ENCODE data around the gene ABHD3.
"Not testable (repeated sequence)": the region's sequence is repeated elsewhere in the genome, so short reads cannot be mapped to it uniquely, and the experiment has no call there.

Gene ABHD3

DNA sequence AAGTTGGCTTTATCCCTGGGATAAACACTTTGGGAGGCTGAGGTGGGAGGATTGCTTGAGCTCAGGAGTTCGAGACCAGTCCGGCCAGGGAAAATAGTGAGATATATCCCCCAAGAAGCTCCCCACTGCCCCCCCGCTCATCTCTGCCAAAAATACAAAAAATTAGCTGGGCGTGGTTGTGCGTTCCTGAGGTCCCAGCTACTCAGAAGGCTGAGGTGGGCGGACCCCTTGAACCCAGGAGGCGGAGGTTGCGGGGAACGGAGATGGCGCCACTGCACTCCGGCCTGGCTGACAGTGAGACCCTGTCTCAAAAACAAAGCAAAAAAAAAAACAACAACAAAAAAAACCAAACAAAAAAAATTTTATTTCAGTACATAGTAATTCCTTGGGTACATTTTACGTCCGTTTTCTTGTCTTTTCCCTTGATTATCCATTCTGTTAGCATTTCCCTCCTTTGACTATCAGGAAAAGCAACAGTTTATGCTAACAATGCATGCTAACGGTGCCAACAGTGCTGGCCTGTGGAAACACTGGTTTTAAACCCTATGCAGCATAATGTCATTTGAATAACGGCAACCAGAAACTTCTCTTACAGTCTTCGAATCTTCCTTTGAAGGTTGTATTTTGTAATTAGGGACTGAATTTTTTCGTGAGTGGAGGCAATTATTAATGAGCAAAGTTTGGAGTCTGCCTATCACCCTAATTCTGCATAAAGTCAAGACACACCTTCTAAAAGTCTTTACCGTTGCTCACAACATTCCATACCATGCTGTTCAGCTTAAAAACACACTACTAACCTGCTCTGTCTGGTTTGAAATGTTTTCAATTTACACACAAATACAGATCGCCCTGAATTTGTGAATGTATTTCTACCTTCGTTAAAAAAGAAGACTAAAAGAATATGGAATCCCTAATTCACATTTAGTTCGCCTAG lies 35.3 kb upstream of the ABHD3 start:
- H3K4me1 ChIP-seq (ENCODE audit: insufficient read depth, low read length), result peaks cover 12% of the 10 kb centered on the region
- peak overlapping the region; percentile 57 for H3K27ac ChIP-seq (ENCODE audit: low read depth, low read length)
- H3K4me3 ChIP-seq (ENCODE audit: low read depth in 1 of 2, low read length in 2 of 2), result peak overlapping the region; percentile 33 to 91
- H3K36me3 ChIP-seq (ENCODE audit: insufficient read depth, low read length), result no peaks in the 10 kb centered on the region
- H3K9ac ChIP-seq (ENCODE audit: low read length), result peak overlapping the region; percentile 4
- H3K27me3 ChIP-seq (ENCODE audit: control insufficient read depth in 1 of 2, insufficient read depth in 2 of 2, low read length in 2 of 2), result no peaks in the 10 kb centered on the region
- no peaks in the 10 kb centered on the region for H3K9me3 ChIP-seq (ENCODE audit: low read length)

DNA sequence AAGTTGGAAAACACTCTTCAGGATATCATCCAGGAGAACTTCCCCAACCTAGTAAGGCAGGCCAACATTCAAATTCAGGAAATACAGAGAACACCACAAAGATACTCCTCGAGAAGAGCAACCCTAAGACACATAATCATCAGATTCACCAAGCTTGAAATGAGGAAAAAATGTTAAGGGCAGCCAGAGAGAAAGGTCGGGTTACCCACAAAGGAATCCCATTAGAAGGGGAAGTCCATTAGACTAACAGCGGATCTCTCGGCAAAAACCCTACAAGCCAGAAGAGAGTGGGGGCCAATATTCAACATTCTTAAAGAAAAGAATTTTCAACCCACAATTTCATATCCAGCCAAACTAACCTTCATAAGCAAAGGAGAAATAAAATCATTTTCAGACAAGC lies 32.4 kb upstream of the ABHD3 start:
- not testable (repeated sequence) for H3K9ac ChIP-seq (ENCODE audit: low read length); H3K27ac ChIP-seq (ENCODE audit: low read depth, low read length); H3K9me3 ChIP-seq (ENCODE audit: low read length); H3K27me3 ChIP-seq (ENCODE audit: control insufficient read depth in 1 of 2, insufficient read depth in 2 of 2, low read length in 2 of 2); H3K36me3 ChIP-seq (ENCODE audit: insufficient read depth, low read length); H3K4me1 ChIP-seq (ENCODE audit: insufficient read depth, low read length); H3K4me3 ChIP-seq (ENCODE audit: low read depth in 1 of 2, low read length in 2 of 2)

DNA sequence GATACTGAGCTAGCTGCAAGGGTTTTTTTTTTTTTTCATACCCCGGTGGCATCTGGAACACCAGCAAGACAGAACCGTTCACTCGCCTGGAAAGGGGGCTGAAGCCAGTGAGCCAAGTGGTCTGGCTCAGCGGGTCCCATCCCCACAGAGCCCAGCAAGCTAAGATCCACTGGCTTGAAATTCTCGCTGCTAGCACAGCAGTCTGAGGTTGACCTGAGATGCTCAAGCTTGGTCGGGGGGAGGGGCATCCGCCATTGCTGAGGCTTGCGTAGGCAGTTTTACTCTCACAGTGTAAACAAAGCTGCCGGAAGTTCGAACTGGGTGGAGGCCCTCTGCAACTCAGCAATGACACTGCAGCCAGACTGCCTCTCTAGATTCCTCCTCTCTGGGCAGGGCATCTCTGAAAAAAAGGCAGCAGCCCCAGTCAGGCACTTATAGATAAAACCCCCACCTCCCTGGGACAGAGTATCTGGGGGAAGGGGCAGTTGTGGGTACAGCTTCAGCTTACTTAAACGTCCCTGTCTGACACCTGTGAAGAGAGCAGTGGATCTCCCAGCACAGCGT lies 31.0 kb upstream of the ABHD3 start:
- Histone ChIP-seq H3K4me1 (ENCODE audit: insufficient read depth, low read length) (no peaks in the 10 kb centered on the region), H3K4me3 (ENCODE audit: low read depth in 1 of 2, low read length in 2 of 2) (no peak overlapping the region), H3K9me3 (ENCODE audit: low read length) (no peaks in the 10 kb centered on the region), H3K27ac (ENCODE audit: low read depth, low read length) (no peak overlapping the region), H3K36me3 (ENCODE audit: insufficient read depth, low read length) (no peaks in the 10 kb centered on the region), H3K9ac (ENCODE audit: low read length) (no peak overlapping the region), H3K27me3 (ENCODE audit: control insufficient read depth in 1 of 2, insufficient read depth in 2 of 2, low read length in 2 of 2) (no peaks in the 10 kb centered on the region)

DNA sequence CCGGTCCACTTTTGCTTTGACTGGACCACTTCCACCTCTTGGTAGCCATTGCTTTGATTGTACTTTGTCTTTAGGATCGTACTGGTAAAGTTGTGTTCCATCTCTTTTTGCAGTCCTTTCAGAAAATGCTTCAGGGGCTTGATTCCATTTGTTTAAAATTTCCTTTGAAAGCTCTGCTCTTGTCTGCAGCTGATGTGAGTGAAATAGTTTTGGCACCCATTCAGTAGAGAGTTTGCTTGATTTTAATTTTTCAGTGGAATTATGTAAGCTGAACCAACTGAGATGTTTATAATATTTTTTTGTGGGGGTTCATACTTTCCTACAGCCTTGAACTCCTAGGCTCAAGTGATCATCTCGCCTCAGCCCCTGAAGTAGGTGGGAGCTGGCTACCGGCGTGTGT lies 28.4 kb upstream of the ABHD3 start:
- Histone ChIP-seq H3K4me3 (ENCODE audit: low read depth in 1 of 2, low read length in 2 of 2) (no peak overlapping the region), H3K4me1 (ENCODE audit: insufficient read depth, low read length) (no peaks in the 10 kb centered on the region), H3K36me3 (ENCODE audit: insufficient read depth, low read length) (no peaks in the 10 kb centered on the region), H3K27me3 (ENCODE audit: control insufficient read depth in 1 of 2, insufficient read depth in 2 of 2, low read length in 2 of 2) (no peaks in the 10 kb centered on the region), H3K27ac (ENCODE audit: low read depth, low read length) (no peak overlapping the region), H3K9me3 (ENCODE audit: low read length) (no peaks in the 10 kb centered on the region), H3K9ac (ENCODE audit: low read length) (no peak overlapping the region)

DNA sequence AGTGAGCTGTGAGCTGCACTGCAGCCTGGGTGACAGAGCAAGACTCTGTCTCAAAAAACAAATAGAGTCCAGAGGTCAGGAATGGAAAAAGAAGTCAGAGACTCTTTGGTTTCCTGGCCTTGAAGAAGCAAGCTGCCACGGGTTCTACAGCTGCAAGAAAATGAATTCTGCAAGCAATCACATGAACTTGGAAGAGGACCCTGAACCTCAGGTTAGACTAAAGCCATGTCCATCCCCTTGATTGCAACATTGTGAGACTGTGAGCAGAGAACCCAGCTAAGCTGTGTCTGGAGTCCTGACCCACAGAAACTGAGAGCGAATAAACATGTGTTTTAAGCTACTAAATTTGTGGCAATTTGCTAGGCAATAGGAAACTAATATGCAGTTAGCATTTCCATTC lies 23.1 kb upstream of the ABHD3 start:
- no peaks in the 10 kb centered on the region for H3K4me1 ChIP-seq (ENCODE audit: insufficient read depth, low read length)
- H3K36me3 ChIP-seq (ENCODE audit: insufficient read depth, low read length), result no peaks in the 10 kb centered on the region
- H3K27ac ChIP-seq (ENCODE audit: low read depth, low read length), result no peak overlapping the region
- H3K27me3 ChIP-seq (ENCODE audit: control insufficient read depth in 1 of 2, insufficient read depth in 2 of 2, low read length in 2 of 2), result no peaks in the 10 kb centered on the region
- no peak overlapping the region for H3K9ac ChIP-seq (ENCODE audit: low read length)
- H3K9me3 ChIP-seq (ENCODE audit: low read length), result no peaks in the 10 kb centered on the region
- H3K4me3 ChIP-seq (ENCODE audit: low read depth in 1 of 2, low read length in 2 of 2), result no peak overlapping the region

DNA sequence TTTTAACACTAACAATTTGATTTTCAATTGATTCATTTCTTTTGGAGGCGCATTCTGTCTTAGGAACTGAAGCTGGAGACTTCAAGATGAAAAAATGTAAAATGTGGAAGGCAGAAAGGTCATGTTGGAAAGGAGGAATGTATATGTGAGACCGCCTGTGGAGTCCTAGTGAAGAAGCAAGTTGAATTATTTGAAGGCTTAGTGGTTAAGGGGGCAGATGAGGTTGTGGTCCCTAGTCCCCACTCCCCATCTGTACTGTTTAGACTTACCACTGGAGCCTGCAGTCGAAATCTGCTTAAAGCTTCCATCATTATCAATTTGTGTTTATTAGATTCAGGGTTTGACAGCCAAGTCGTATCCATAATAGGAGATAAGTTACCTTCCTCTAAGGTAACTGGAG lies 20.6 kb upstream of the ABHD3 start:
- Histone ChIP-seq H3K4me3 (ENCODE audit: low read depth in 1 of 2, low read length in 2 of 2) (no peak overlapping the region), H3K9me3 (ENCODE audit: low read length) (no peaks in the 10 kb centered on the region), H3K36me3 (ENCODE audit: insufficient read depth, low read length) (no peaks in the 10 kb centered on the region), H3K27ac (ENCODE audit: low read depth, low read length) (no peak overlapping the region), H3K4me1 (ENCODE audit: insufficient read depth, low read length) (no peaks in the 10 kb centered on the region), H3K9ac (ENCODE audit: low read length) (no peak overlapping the region), H3K27me3 (ENCODE audit: control insufficient read depth in 1 of 2, insufficient read depth in 2 of 2, low read length in 2 of 2) (no peaks in the 10 kb centered on the region)

DNA sequence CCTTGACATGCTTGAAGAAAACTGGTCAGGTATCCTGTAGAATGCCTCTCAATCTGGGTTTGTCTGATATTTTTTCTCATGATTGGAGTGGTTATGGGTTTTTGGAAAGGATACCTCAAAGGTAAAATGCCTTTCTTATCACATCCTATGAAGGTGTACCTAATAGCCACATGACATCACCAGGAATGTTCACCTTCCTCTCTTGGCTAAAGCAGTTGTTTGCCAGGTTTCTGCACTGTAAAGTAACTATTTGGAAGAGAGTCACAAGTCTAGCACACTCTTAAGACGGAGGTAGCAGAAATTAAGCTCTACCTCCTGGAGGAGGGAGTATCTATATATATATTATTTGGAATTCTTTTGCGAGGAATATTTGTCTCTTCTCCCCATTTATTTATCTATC lies 18.1 kb upstream of the ABHD3 start:
- H3K4me1 ChIP-seq (ENCODE audit: insufficient read depth, low read length), result no peaks in the 10 kb centered on the region
- no peak overlapping the region for H3K9ac ChIP-seq (ENCODE audit: low read length)
- no peaks in the 10 kb centered on the region for H3K36me3 ChIP-seq (ENCODE audit: insufficient read depth, low read length)
- no peak overlapping the region for H3K27ac ChIP-seq (ENCODE audit: low read depth, low read length)
- no peak overlapping the region for H3K4me3 ChIP-seq (ENCODE audit: low read depth in 1 of 2, low read length in 2 of 2)
- no peaks in the 10 kb centered on the region for H3K27me3 ChIP-seq (ENCODE audit: control insufficient read depth in 1 of 2, insufficient read depth in 2 of 2, low read length in 2 of 2)
- no peaks in the 10 kb centered on the region for H3K9me3 ChIP-seq (ENCODE audit: low read length)

DNA sequence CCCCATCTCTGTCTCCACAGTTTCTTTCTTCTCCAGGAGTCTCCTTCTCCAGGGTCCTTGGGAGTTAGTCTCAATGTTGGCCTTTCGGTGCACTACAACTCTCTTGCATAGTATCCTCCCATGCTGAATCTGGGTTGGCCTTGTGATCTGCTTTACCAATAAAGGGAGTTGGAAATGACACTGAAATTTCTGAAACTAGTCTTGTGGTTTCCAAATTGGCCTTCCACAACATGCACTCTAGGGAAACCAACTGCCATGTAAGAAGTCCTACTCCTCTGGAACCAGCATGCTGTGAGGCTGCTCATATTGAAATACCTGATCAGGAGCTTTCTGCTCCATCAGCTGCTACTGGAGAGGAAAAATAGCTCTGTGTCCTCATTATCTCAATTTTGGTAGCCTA lies 9.9 kb upstream of the ABHD3 start:
- H3K4me3 ChIP-seq (ENCODE audit: low read depth in 1 of 2, low read length in 2 of 2), result no peak overlapping the region
- no peaks in the 10 kb centered on the region for H3K36me3 ChIP-seq (ENCODE audit: insufficient read depth, low read length)
- H3K9me3 ChIP-seq (ENCODE audit: low read length), result no peaks in the 10 kb centered on the region
- no peak overlapping the region for H3K27ac ChIP-seq (ENCODE audit: low read depth, low read length)
- no peaks in the 10 kb centered on the region for H3K27me3 ChIP-seq (ENCODE audit: control insufficient read depth in 1 of 2, insufficient read depth in 2 of 2, low read length in 2 of 2)
- no peak overlapping the region for H3K9ac ChIP-seq (ENCODE audit: low read length)
- no peaks in the 10 kb centered on the region for H3K4me1 ChIP-seq (ENCODE audit: insufficient read depth, low read length)

DNA sequence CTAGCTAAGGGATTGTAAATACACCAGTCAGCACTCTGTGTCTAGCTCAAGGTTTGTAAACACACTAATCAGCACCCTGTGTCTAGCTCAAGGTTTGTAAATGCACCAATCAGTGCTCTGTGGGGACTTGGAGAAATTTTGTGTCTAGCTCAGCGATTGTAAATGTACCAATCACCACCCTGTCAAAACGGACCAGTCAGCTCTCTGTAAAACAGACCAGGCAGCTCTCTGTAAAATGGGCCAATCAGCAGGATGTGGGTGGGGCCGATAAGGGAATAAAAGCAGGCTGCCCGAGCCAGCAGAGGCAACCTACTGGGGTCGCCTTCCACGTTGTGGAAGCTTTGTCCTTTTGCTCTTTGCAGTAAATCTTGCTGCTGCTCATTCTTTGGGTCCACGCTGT lies 2.6 kb upstream of the ABHD3 start:
- H3K9ac ChIP-seq (ENCODE audit: low read length); H3K9me3 ChIP-seq (ENCODE audit: low read length); H3K36me3 ChIP-seq (ENCODE audit: insufficient read depth, low read length); H3K4me1 ChIP-seq (ENCODE audit: insufficient read depth, low read length); H3K27me3 ChIP-seq (ENCODE audit: control insufficient read depth in 1 of 2, insufficient read depth in 2 of 2, low read length in 2 of 2); H3K27ac ChIP-seq (ENCODE audit: low read depth, low read length); H3K4me3 ChIP-seq (ENCODE audit: low read depth in 1 of 2, low read length in 2 of 2): not testable (repeated sequence)

DNA sequence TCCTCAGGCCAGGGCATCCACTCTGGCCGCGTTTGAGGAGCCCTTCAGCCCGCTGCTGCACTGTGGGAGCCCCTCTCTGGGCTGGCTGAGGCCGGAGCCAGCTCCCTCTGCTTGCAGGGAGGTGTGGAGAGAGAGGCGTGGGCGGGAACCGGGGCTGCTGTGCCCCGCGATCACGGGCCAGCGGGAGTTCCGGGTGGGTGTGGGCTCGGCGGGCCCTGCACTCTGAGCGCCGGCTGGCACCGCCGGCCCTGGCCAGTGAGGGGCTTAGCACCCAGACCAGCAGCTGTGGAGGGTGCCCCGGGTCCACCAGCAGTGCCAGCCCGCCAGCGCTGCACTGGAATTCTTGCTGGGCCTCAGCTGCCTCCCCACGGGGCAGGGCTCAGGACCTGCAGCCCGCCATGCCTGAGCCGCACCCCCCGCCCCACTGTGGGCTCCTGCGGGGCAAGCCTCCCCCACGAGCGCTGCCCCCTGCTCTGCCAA lies 1.9 kb upstream of the ABHD3 start:
- no peak overlapping the region for H3K27ac ChIP-seq (ENCODE audit: low read depth, low read length)
- H3K4me3 ChIP-seq (ENCODE audit: low read depth in 1 of 2, low read length in 2 of 2), result no peak overlapping the region
- no peaks in the 10 kb centered on the region for H3K9me3 ChIP-seq (ENCODE audit: low read length)
- H3K36me3 ChIP-seq (ENCODE audit: insufficient read depth, low read length), result no peaks in the 10 kb centered on the region
- H3K27me3 ChIP-seq (ENCODE audit: control insufficient read depth in 1 of 2, insufficient read depth in 2 of 2, low read length in 2 of 2), result no peaks in the 10 kb centered on the region
- peaks cover 5% of the 10 kb centered on the region for H3K4me1 ChIP-seq (ENCODE audit: insufficient read depth, low read length)
- H3K9ac ChIP-seq (ENCODE audit: low read length), result no peak overlapping the region

DNA sequence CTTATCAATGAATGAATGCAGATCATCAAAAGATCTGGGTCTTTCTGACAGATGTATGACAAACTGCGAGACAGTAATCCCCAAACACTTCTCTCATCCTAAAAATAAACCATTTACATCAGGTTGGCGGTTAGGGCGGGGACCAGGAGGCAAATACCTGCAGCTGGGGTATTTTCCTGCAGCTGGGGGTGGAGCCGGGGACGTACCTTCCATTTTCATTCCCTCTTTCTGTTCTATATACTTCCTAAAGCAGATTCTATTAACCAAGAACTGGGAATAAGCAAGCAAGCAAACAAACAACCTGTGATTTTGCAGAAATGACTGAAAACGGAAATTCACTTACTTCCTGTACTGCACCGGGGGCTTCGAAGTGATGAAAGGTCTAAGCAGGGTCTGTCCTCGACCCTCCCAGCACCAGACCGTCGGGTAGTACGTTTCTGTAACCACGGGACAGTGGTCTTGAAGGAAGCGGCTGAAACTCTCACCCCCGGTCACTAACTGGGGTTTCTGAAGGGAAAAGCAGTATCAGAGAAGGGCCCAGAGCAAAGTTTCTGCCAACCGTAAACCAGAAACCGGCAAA lies 1.2 kb downstream of the ABHD3 start:
- no peaks in the 10 kb centered on the region for H3K36me3 ChIP-seq (ENCODE audit: insufficient read depth, low read length)
- no peak overlapping the region for H3K27ac ChIP-seq (ENCODE audit: low read depth, low read length)

More for the DNA sequence above, 1.2 kb downstream of the ABHD3 start:
- Histone ChIP-seq H3K4me3 (ENCODE audit: low read depth in 1 of 2, low read length in 2 of 2) (peak overlapping the region; percentile 58 to 87), H3K9me3 (ENCODE audit: low read length) (no peaks in the 10 kb centered on the region), H3K9ac (ENCODE audit: low read length) (peak overlapping the region; percentile 49), H3K4me1 (ENCODE audit: insufficient read depth, low read length) (peaks cover 5% of the 10 kb centered on the region), H3K27me3 (ENCODE audit: control insufficient read depth in 1 of 2, insufficient read depth in 2 of 2, low read length in 2 of 2) (no peaks in the 10 kb centered on the region)
